ENCODE measurements around the gene GHRHR. TPM values are rescaled to one million over a fixed set of nuclear protein-coding genes. Genes with fewer than 3 reads are reported as not detected.

GHRHR gene
- total and polyA plus RNA-seq, 2 donors (not counting 1 experiment from before 2014, with no cell fraction given): not detected

DNA sequence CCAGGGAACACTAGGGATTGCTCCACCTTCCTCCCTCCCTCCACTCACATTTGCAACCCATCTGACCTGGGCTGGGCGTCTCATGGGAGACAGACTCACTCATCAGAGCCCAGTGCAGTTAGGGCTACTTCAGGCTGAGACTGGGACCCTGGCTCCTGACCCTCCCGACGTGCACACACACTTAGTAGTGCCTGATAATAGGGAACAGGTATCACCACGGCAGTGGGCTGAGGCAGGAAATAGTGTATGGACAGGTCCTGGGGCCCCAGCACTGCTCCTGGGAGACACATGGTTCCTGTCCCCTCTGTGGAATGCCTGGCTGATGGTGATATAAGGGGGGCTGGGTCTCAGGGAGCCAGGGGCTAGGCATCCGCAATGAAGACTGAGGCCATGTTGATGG is 37.8 kb upstream of the GHRHR start:
- ATAC-seq (ENCODE audit: low read depth) (no peak), DNase-seq (no peak)
- no peak overlapping the region for H3K27ac ChIP-seq (ENCODE audit: low read length in 2 of 2)
- Mint-ChIP-seq H3K9me3 (ENCODE audit: insufficient read depth) (no peaks in the 10 kb centered on the region), H3K4me3 (no peak overlapping the region), H3K4me1 (no peaks in the 10 kb centered on the region), H3K27me3 (no peaks in the 10 kb centered on the region), H3K27ac (no peak overlapping the region)
- H3K4me3 ChIP-seq (ENCODE audit: control extremely low read depth in 1 of 5, extremely low read depth in 1 of 5, insufficient read depth in 1 of 5, low read depth in 2 of 5, low read length in 4 of 5): no peak overlapping the region
- TF ChIP-seq, protein P1, sequence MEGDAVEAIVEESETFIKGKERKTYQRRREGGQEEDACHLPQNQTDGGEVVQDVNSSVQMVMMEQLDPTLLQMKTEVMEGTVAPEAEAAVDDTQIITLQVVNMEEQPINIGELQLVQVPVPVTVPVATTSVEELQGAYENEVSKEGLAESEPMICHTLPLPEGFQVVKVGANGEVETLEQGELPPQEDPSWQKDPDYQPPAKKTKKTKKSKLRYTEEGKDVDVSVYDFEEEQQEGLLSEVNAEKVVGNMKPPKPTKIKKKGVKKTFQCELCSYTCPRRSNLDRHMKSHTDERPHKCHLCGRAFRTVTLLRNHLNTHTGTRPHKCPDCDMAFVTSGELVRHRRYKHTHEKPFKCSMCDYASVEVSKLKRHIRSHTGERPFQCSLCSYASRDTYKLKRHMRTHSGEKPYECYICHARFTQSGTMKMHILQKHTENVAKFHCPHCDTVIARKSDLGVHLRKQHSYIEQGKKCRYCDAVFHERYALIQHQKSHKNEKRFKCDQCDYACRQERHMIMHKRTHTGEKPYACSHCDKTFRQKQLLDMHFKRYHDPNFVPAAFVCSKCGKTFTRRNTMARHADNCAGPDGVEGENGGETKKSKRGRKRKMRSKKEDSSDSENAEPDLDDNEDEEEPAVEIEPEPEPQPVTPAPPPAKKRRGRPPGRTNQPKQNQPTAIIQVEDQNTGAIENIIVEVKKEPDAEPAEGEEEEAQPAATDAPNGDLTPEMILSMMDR (IDR thresholded peaks at IDR 0.05): no peak
- no peak for TF ChIP-seq EZH2 (IDR thresholded peaks at IDR 0.05; ENCODE audit: borderline replicate concordance, insufficient read depth, low read depth, low read length, poor library complexity, severe bottlenecking)
- intact Hi-C loops (cut with micrococcal nuclease): no loop called here
- no peak overlapping the region for H3K4me2 ChIP-seq (replicated peaks; ENCODE audit: low read depth, low read length, poor library complexity, severe bottlenecking)
- no peaks in the 10 kb centered on the region for H4K20me1 ChIP-seq (ENCODE audit: control insufficient read depth, insufficient read depth, low read length, poor library complexity, severe bottlenecking)
- no peaks in the 10 kb centered on the region for H3K36me3 ChIP-seq (replicated peaks in 1 of 2; ENCODE audit: control extremely low read depth in 1 of 2, control insufficient read depth in 1 of 2, extremely low read depth in 1 of 2, insufficient read depth in 2 of 2, low read length in 1 of 2)
- CTCF ChIA-PET: no interaction called here
- H3K9ac ChIP-seq (ENCODE audit: low read length): no peak overlapping the region
- POLR2A ChIA-PET: no interaction called here
- H3K79me2 ChIP-seq (ENCODE audit: control insufficient read depth, insufficient read depth, low read length): no peaks in the 10 kb centered on the region
- no peaks in the 10 kb centered on the region for H3K4me1 ChIP-seq (ENCODE audit: control insufficient read depth in 2 of 2, insufficient read depth in 2 of 2, low read length in 2 of 2)
- no peak overlapping the region for H2AFZ ChIP-seq (ENCODE audit: insufficient read depth, low read depth, low read length, poor library complexity, severe bottlenecking)
- WGBS (ENCODE audit: insufficient coverage): 74% methylated on average over 4 of the region's 5 CpGs
- H3K27me3 ChIP-seq (replicated peaks in 1 of 4; ENCODE audit: control extremely low read depth in 1 of 4, control insufficient read depth in 3 of 4, insufficient read depth in 4 of 4, low read length in 3 of 4): peaks cover 0 to 2% (median 0%) of the 10 kb centered on the region in 4 experiments
- peaks cover 0 to 22% (median 0%) of the 10 kb centered on the region in 3 donors for H3K9me3 ChIP-seq (ENCODE audit: control extremely low read depth in 1 of 3, control insufficient read depth in 2 of 3, insufficient read depth in 1 of 3, low read length in 2 of 3)

DNA sequence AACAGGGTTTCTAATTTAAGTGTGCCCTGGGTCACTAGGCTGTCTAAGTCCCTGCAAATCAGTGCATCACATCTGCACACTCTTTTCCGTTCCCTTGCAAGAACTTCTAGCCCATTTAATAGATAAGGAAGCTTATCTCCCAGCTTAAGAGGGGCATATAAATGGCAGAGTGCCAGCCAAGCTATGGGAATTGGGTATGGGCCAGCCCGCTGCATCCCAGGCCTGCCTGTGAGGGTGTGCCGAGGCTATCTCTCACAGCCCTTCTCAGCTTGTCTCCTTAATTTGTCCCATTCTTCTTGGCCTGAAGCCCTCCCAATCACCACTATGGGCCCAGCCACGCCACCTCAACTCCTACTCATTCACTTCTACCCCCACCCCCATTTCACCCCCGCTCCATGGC is 37.4 kb upstream of the GHRHR start:
- Histone ChIP-seq H3K9ac (ENCODE audit: low read length) (no peak overlapping the region), H4K20me1 (ENCODE audit: control insufficient read depth, insufficient read depth, low read length, poor library complexity, severe bottlenecking) (no peaks in the 10 kb centered on the region), H2AFZ (ENCODE audit: insufficient read depth, low read depth, low read length, poor library complexity, severe bottlenecking) (no peak overlapping the region), H3K9me3 (ENCODE audit: control extremely low read depth in 1 of 3, control insufficient read depth in 2 of 3, insufficient read depth in 1 of 3, low read length in 2 of 3) (peaks cover 0 to 22% (median 0%) of the 10 kb centered on the region in 3 donors), H3K27me3 (replicated peaks in 1 of 4; ENCODE audit: control extremely low read depth in 1 of 4, control insufficient read depth in 3 of 4, insufficient read depth in 4 of 4, low read length in 3 of 4) (peaks cover 0 to 2% (median 0%) of the 10 kb centered on the region in 4 experiments), H3K27ac (ENCODE audit: low read length in 2 of 2) (no peak overlapping the region), H3K79me2 (ENCODE audit: control insufficient read depth, insufficient read depth, low read length) (no peaks in the 10 kb centered on the region), H3K4me1 (ENCODE audit: control insufficient read depth in 2 of 2, insufficient read depth in 2 of 2, low read length in 2 of 2) (no peaks in the 10 kb centered on the region), H3K4me3 (ENCODE audit: control extremely low read depth in 1 of 5, extremely low read depth in 1 of 5, insufficient read depth in 1 of 5, low read depth in 2 of 5, low read length in 4 of 5) (no peak overlapping the region), H3K36me3 (replicated peaks in 1 of 2; ENCODE audit: control extremely low read depth in 1 of 2, control insufficient read depth in 1 of 2, extremely low read depth in 1 of 2, insufficient read depth in 2 of 2, low read length in 1 of 2) (no peaks in the 10 kb centered on the region), H3K4me2 (replicated peaks; ENCODE audit: low read depth, low read length, poor library complexity, severe bottlenecking) (no peak overlapping the region)
- Mint-ChIP-seq H3K4me3 (no peak overlapping the region), H3K27me3 (no peaks in the 10 kb centered on the region), H3K27ac (no peak overlapping the region), H3K9me3 (ENCODE audit: insufficient read depth) (no peaks in the 10 kb centered on the region), H3K4me1 (no peaks in the 10 kb centered on the region)
- ATAC-seq (ENCODE audit: low read depth) (no peak), DNase-seq (no peak)
- TF ChIP-seq EZH2 (IDR thresholded peaks at IDR 0.05; ENCODE audit: borderline replicate concordance, insufficient read depth, low read depth, low read length, poor library complexity, severe bottlenecking): no peak
- TF ChIP-seq, protein P1 (IDR thresholded peaks at IDR 0.05): no peak
- WGBS (ENCODE audit: insufficient coverage): 68% methylated on average over 3 of the region's 5 CpGs
- ChIA-PET POLR2A (no interaction called here), CTCF (no interaction called here)
- intact Hi-C loops (cut with micrococcal nuclease): no loop called here

All from B cell (primary cell).